IMR-90 (cell line): Measurements from ENCODE around the gene NR1I2.

Experiments used
- POLR2A ChIP-seq: IDR thresholded peaks from 2 replicates; pipeline ENCODE4 v1.6.1; 2012; ENCODE audit warnings: mild to moderate bottlenecking, low read depth, low read length
- RAD21 ChIP-seq: IDR thresholded peaks from 2 replicates; pipeline ENCODE4 v1.6.1; 2012; ENCODE audit warnings: low read length, improper control_type of control experiment
- SMC3 ChIP-seq: fragments of 150-350 bp; IDR thresholded peaks from 2 replicates; pipeline ENCODE4 v1.6.1; 2016; ENCODE audit warnings: low read depth, mild to moderate bottlenecking, antibody characterized with exemption, low read length, moderate library complexity
- TF ChIP-seq, protein P1 (sequence below): conservative IDR thresholded peaks from 2 replicates; pipeline ENCODE4 v1.5.1; 2012; ENCODE audit warnings: mild to moderate bottlenecking, low read depth, low read length, improper control_type of control experiment

DNA sequence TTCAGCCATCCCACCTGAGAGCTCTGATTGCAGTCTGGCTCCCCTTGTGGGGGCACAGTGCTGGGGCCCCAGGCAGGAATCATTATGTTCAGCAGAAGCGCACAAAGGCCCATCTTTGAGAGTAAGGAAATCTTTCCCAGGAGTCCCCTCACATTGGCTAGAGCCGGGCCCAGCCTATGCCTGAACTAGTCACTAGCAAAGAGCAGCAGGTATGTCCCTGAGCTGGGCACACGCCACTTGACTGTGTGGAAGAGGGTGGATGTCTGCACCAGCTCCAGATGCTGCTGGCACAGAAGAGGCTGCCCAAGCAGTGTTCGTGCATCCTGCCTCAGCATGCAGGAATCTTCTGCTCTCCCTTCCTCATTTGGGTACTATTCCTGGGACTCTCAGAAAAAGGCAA lies 26.3 kb downstream of the NR1I2 start:
- TF ChIP-seq, protein P1, sequence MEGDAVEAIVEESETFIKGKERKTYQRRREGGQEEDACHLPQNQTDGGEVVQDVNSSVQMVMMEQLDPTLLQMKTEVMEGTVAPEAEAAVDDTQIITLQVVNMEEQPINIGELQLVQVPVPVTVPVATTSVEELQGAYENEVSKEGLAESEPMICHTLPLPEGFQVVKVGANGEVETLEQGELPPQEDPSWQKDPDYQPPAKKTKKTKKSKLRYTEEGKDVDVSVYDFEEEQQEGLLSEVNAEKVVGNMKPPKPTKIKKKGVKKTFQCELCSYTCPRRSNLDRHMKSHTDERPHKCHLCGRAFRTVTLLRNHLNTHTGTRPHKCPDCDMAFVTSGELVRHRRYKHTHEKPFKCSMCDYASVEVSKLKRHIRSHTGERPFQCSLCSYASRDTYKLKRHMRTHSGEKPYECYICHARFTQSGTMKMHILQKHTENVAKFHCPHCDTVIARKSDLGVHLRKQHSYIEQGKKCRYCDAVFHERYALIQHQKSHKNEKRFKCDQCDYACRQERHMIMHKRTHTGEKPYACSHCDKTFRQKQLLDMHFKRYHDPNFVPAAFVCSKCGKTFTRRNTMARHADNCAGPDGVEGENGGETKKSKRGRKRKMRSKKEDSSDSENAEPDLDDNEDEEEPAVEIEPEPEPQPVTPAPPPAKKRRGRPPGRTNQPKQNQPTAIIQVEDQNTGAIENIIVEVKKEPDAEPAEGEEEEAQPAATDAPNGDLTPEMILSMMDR = no peak
- TF ChIP-seq POLR2A (no peak), SMC3 (no peak), RAD21 (no peak)
